GM18870 (cell line): Measurements from ENCODE around the gene LAMTOR4.

Experiments
- ATAC-seq: cut with Tn5 transposase; IDR thresholded peaks from one replicate; pipeline ENCODE4 v1.9.1; 2021; ENCODE audit warnings: moderate library complexity; ENCODE audit not compliant: unreplicated experiment

LAMTOR4 gene

DNA sequence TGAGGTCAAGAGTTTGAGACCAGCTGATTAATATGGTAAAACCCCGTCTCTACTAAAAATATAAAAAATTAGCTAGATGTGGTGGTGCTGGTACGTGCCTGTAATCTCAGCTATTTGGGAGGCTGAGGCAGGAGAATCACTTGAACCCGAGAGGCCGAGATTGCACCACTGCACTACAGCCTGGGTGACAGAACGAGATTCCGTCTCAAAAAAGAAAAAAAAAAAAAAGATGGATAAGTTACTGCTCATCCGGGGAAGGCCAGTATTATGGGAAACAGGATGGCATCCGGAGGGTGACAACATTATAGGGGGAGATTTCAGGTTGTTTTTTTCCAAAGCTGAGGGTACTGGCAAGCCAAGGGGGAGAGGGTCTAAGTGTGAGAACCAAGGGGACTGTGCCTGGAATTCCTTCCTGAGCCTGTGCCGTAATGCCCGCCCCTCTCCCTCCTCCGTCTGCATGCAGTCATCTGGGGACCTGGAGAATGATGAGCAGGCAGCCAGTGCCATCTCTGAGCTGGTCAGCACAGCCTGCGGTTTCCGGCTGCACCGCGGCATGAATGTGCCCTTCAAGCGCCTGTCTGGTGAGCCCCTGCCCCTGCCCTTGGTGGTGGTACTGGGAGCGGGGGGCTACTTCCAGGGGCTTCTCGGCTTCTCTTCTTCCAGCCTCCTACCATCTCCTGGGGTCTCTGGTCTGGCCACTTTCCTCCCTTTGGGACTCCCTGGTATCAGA lies 4.4 kb downstream of the LAMTOR4 start:
- ATAC-seq: no peak

DNA sequence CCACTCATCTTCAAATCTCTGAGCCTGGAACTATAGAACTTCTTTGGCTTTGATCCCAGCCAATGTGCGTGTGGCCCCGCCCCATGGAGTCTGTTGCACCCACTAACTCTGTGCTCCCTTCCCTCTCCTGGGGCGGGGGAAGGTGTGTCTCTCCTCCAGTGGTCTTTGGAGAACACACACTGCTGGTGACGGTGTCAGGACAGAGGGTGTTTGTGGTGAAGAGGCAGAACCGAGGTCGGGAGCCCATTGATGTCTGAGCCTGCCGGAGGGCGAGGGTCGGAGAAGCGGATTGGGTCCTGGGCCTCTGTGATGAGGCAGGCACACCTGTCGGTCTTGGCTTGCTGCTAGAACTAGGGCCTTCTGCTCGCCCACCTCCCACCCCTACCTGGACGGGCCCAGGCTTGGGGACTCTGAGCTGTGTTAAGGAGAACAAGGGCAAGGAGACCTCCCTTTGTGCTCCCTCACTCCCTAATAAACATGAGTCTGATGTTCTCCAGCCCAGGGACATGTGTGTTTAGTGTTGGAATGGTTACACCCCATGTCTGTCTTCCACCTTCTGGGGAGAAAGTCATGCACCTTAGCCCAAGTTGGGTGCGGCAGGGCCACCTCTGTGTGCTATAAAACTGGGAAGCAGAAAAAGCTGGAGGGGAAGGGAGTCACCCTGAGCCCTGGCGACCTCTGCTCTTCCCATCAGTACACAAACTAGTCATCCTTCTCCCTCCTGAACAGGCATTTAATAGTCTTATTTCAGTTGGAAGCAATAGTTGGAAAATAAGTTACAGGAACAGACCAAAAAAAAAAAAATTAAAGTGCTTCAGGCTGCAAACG lies 5.2 kb downstream of the LAMTOR4 start:
- no peak for ATAC-seq

DNA sequence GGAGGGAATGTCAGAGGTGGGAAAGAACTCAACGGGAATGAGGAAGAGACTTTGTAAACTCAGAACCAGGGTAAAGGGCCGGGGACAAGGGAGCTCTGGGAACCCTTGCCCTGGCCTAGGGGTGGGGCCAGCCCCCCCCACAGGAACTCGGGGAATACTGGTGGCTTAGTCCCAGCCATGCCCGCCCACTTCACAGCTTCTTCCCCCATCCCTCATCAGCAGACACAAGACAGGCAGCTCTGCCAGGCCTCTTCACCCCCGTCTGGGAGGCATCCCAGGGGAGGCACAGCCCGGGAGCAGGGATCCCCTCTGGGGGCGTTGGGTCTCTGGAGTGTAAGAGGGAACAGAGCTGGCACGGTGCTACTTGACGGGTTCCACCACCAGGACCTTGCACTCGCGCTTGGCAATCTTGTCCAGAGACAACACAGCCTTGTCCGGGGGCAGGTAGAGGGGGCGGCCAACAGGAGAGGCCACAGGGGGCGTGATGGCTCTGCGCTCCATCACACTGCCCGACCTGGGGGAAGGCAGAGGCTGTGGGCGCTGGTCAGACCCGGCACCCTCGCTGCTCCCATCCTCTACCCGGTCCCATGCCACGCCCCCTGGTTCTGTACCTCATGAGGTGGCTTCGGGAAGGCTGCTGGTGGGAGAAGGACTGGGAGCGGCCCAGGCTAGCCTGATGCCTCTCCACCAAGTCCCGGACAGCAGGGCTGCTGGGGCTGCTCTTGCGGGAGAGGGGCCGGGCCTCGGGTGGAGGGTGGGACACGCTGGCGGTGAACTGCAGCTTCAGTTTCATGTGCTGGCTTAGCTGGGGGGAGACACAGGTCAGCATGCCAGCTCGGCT lies 6.2 kb downstream of the LAMTOR4 start:
- ATAC-seq: no peak

DNA sequence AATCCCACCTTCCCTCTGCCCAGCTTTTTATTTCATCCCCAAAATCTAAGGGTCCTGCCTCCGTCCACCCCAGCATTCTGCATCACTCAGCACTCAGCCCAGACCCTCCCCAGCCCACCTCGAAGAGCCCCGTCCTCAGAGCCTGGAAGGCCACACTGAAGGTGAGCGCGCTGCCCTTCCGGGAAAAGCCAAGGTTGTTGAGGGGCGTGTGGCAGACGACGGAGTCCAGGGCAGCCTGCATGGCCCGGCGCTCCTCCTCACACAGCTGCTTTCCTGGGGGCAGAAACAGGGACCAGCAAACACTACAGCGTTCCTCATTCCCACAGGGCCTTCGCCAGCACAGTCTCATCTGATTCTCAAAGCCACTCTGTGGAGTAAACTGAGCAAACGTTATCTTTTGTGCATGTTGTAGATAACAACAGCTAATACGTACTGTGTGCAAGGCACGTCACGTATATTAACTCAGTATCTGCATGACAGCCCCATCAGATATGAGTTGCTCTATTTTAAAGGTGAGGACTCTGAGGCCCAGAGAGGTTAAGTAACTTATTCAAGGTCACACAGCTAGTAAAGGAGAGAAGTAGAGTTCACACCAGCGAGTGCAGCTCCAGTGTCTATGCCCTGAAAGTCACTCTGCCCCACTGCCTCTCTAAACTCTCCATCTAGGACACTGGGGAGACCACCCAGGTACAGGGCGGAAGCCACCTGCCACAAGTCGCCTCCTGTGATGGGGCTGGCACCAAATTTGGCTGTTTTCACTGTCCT lies 7.0 kb downstream of the LAMTOR4 start:
- no peak for ATAC-seq

DNA sequence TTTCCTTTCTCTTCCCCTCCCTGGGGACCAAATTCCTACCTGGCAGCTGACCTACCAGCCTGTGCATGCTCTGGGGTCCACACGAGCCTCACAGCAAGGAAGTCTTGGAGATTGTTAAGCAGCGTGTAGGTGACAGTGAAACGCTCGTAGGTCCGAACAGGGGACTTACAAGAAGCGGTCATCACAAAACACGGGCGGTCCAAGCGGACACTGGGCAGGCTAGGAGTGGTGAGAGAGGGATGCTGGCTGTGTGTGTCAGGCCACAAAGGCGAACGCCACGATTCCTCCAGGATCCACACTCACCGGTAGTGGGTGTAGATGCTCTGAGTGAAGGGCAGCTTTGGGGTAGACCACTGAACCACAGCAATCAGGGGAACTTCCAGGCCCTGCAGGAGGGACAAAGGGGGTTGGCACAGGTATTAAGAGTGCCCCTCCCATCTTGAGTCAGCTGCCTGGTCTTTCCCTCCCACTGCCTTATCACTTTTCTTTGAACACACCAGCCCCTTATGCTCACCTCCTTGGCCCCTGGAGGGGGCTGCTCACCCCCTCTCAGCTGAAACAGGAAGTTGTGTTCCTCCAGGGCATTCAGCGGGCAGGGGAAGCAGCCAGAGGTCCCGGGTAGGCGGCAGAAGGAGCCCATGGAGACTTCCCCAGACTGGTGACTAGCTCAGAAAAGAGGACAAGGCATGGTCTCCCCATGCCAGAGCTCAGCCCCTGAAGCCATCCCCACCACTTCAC lies 7.8 kb downstream of the LAMTOR4 start:
- no peak for ATAC-seq

DNA sequence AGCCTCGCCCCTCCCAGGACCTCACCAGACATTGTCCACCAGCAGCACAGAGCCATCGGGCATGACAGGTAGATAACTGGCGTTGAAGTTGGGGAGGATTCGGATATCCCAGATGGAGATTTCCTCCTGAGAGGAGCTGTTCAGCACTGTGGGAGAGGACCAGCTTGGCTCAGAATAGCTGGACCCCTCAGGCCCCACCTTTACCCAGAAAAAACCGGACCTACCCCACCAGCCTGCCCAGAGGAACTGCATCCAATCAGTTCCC lies 8.3 kb downstream of the LAMTOR4 start:
- no peak for ATAC-seq

DNA sequence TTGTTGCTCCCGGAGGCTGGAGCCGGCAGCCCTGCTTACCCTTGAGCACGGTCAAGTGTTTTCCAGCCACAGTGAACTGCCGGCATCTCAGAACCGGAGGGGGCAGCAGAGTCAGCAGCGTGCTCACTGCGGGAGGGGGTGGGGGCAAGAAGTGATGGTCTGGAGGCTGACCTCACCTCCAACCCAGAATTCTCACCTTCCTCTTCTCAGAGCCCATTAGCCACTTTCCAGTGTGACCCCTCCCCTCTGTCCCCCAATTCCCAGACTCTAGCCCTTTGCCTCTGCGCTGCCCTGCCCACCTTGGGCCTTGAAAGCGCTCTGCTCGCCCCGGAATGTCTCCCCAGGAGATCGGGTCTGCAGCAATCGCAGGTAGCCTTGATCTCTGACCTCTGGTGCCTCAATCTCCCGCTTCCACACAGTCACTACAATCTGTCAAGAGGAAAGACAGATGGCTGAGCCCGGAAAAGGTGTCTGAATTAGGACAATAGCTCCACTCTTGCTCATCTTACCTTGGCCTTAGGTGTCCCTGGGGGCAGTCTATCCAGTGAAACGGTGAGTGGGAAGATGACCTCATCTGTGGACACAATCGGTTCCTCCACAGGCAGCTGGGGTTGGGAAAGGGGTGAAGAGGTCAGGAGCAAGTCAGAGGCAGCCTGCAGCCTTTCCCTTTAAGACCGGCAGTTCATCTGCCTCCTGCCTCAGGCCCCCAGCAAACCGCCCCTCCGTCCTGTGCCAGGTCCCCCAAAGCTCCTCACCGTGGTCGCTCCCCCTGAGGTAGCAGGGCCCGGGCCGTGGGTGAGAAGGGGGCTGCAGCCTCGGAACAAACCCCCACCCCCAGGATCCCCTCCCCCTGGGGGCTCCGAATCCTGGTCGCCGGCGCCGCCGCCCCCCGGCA lies 8.9 kb downstream of the LAMTOR4 start:
- ATAC-seq: no peak

DNA sequence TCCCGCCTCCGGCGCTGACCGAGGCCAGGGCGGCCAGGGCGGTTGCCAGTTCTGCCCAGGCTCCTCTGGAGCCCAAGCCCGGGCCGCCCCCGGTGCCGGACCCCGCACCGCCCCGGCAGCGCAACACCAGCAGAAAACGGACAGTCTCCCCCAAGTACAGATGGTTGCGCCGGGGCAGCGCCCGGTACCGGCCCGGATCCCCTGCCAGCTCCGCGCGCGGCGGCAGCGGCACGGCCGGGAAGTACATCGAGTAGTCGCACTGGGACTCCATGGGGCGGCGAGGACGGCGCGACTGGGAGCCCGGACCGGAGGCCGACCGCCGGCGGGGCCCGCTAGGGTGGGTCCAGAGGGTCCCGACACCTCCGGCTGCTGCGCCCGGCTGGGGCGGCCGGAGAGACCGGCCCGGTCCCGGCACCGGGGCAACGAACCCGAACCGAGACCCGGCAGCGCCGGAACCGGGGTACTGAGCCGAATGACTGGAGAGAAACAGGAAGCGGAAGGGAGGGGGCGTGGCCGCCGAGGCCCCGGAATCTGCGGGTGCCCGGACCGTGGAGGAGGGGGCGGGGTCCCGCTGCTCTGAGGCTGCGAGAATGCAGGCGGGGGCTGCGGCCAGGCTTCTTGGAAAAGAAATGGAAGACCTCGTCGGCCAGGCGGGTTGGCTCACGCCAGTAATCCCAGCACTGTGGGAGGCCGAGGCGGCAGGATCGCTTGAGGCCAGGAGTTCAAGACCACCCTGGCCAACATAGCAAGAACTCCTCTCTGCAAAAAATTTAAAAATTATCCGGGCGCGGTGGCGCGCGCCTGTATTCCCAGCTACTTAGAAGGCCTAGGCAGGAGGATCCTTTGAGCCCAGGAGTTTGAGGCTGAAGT lies 9.7 kb downstream of the LAMTOR4 start, which contains the start of gene TRAPPC14:
Gene TRAPPC14, minus strand, starts transcription at position 495 of the 870 bp plus-strand sequence. Its CDS starts 224 bp downstream, at position 271.
- peak; percentile 58 for ATAC-seq

DNA sequence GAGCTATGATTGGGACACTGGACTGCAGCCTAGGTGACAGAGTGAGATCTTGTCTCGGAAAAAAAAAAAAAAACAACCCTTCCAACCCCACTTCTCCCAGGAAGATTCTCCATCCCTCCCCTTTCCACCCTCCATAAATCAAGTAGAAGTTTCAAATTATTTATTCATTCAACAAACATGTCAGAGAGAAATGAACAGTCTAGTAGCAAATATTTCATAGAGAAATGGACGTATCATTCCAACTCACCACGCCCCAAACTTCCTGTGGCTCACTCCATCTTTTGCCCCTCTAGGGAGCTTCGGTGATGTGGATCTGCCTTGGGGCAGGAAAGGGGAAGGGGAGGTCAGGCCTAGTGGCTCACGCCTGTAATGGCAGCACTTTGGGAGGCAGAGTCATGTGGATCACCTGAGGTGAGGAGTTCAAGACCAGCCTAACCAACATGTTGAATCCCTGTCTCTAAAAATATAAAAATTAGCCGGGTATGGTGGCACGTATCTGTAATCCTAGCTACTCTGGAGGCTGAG lies 10.4 kb downstream of the LAMTOR4 start:
- ATAC-seq: no peak

DNA sequence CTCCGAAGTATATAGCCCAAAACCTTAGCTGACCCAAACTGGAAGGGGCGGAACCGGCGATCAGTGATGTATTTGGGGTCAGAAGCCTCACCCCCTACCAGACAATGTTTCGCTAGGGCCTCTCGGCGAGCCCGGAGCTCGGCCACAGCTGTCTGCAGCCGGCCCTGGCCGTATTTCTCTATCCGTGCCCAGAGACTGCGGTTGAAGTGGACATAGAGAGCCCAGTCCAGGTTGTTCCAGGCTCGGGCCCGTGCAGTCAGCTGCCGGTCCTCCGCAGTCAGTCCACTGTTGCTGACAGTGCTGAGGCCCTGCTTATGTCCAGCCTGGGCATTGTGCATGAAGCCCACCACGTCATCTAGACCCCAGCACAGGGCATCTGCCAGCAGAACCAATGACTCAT lies 11.3 kb downstream of the LAMTOR4 start:
- no peak for ATAC-seq

DNA sequence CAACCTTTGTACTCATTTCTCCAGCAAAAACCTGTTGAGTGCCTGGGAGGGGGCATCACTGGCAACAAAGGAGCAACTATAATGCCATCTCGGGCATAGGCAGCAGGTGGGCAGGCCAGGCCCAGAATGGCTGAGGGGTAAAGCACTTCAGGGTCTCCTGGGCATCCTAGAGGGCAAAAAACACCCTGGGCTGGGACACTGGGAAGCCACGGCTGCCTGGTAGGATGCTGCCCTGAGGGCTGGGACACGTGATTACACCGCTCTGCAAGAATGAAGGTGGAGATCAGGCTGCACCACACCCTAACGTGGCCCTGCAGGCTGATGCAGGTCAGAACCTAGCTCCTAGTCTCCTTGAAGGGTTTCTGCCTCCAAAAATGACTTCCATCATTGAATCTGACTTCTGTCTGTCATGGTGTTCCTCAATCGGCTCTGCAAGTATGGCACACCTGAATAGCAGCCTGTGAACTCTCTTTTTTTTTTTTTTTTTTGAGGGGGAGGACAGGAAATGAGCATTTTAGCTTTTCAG lies 14.4 kb downstream of the LAMTOR4 start:
- no peak for ATAC-seq

DNA sequence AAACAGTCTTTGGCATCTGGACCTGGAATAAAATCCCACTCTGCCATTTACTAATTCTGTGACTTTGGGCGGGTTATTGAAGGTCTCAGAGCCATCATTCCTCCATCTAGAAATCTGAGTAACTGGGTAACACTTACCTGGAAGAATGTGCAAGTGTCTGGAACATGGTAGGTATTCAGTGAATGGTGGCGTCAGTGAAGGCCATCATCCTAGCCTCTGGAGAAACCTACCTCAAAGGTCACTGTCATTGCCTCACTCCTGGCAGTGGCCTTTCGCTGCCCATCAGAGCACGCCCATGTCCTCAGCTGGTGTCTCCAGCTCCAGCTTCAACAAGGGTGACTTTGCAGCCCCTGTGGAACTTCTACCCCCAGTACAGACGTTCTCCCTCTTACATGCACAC lies 15.2 kb downstream of the LAMTOR4 start:
- no peak for ATAC-seq

DNA sequence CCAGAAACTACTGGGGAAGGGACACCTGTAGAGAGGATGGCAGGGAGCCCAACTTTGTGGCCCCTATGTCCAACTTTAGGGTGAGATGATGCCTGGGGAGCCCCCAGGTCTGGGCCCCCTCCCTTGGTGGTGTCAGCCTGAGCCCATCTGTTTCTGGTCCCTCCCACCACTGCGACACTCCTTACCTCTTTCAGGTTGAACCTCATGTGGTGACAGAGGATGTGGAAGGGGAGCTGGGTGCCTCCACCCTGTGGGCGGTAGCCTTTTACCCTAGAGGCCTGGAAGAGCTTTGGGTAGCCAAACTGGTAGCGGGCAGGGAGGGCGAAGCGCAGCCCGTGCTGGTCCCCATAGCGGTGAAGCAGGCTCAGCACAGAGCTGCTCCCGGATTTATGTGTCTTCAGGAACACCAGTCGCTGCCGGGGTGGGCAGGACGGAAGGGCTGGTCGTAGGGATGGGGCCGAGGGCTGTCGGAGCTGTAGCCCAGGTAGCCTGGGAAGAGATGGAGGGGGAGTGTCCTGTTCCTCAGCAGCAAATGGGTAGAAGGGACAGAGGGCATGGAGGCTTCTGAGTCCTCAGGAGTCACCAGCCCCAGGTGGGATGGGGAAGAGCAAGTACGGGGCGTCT lies 17.7 kb downstream of the LAMTOR4 start:
- ATAC-seq: no peak

DNA sequence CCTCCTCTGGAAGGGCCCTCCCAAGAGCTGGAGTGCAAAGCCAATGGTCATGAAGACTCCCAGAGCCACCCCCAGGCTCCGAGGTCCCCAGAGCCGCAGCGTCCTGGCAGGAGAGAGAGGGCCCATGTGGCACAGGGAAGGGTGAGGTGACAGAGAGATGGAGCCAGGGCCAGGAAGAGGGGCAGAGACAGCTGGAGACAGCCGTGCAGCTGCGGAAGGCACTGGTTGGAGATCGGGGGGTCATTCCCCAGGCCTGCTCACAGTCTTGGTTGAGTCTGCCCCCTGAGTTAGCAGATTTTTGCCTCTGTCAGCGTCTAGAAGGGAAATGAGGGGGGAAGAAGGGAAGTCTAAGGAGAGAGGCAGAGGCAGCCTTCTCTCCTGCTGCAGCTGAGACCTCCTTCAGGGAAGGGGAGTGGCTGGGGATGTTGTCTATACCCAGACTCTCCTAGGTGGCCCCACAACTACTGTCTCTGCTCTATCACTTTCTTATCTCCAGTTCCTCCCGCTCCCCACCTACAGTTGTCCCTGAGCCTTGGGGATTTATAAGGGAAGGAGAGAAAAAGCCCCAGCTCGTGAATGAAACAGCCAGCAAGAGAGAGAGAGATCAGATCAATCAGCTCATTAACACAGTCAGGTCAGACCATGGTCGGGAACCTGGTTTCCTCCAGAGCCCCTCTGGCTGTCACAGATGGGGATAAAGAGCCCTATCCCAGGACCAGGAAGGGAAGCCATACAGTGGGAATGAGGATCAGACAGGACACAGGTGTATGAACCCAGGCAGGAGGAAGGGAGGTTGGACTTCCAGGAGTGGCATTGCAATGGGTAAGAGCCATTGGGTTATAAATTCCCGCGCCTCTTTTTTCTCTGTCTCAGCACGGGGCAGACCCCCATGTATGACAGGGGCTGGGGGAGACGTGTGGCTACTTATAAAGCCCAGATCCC lies 18.5 kb downstream of the LAMTOR4 start:
- no peak for ATAC-seq

DNA sequence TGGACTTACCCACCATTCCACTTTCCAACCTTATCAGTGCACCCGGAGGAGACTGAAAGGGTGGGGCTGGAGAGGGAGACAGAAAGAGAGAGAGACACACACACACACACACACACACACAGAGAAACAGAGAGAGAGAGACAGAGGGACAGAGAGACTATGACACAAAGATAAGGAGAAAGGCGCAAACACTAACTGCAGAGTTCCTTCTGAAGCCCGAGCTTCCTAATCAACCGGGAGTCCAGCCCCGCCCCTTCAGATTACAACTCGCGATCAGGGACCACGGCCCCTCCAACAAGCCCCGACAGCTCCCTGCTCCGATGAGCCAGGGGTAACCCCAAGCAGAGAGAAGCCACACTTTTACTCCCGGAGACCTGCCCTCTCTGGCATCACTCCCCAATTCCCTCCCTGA lies 19.2 kb downstream of the LAMTOR4 start:
- no peak for ATAC-seq

DNA sequence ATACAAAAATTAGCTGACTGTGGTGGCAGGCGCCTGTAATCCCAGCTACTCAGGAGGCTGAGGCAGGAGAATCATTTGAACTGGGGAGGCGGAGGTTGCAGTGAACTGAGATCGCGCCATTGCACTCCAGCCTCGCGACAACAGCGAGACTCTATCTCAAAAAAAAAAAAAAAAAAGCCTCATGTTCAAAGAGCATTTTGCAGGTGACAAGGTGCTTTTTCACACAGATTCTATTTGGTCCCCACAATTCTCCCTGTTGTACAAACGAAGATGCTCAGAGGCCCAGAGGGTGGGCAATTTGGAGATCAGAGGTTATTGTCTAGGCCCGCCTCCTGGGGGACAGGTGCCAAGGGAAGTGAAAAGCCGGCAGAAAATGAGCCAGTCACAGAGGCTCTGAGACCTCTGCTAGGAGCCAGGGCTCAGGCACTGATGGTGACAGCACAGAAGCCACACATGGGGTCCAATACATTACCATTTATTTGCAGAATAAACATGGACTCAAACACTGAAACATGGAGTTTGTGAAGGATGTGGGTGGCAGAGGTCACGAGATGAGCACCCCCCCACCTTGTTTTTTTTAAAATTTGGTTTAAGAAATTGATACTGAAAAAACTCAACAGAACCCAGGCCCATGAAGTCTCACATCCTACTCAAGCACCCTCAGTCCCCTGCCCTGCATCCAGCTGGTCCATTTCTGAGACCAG lies 20.6 kb downstream of the LAMTOR4 start:
- ATAC-seq: no peak
